SK-N-SH (cell line): ENCODE data around the gene FOXI1. TPM values are rescaled to one million over a fixed set of nuclear protein-coding genes. Genes with fewer than 3 reads are reported as not detected.

ENCODE experiments used
- CTCF ChIA-PET: fragments of 300-600, 350-600 bp; formaldehyde crosslinking; extraction: SDS; loops from one replicate; lab custom pipeline; 2021; lab: Yijun Ruan, JAX
- POLR2A ChIA-PET: fragments of 350-600 bp; sonication (Branson Sonifier 250); formaldehyde crosslinking; extraction: SDS; loops from one replicate; lab custom pipeline; 2020; ENCODE audit warnings: antibody characterized with exemption, inconsistent platforms; lab: Yijun Ruan, JAX
- DNase-seq: peaks from one replicate; pipeline ENCODE4 v3.0.0; 2012
- H2AFZ ChIP-seq: fragments of 200-600 bp; sonication (generic); 2 replicates; pipeline ENCODE4 v1.8.1; 2016; ENCODE audit warnings: antibody characterized with exemption, mild to moderate bottlenecking, low read depth
- H3F3A ChIP-seq: fragments of 200-600 bp; sonication (generic); replicated peaks from 2 replicates; pipeline ENCODE3; 2016; ENCODE audit warnings: antibody characterized with exemption, mild to moderate bottlenecking; ENCODE audit not compliant: insufficient read depth
- H3K27ac ChIP-seq, 2 experiments: fragments of 200-500 bp in 1 of 2; fragments of 200-600 bp in 1 of 2; sonication (Bioruptor generic) in 1 of 2; sonication (generic), shearing (Covaris generic) in 1 of 2; 2 replicates each; pipeline versions ENCODE4 v1.5.1 to v1.6.1; 2014 to 2016; ENCODE audit warnings: low read depth in 2 of 2, inconsistent platforms in 1 of 2, low read length in 1 of 2, mild to moderate bottlenecking in 1 of 2, mixed read lengths in 1 of 2
- H3K27me3 ChIP-seq: fragments of 200-600 bp; sonication (generic), shearing (Covaris generic); 2 replicates; pipeline ENCODE4 v1.6.1; 2016; ENCODE audit warnings: mixed run types; ENCODE audit not compliant: insufficient read depth
- H3K36me3 ChIP-seq, 2 experiments: fragments of 200-500 bp in 1 of 2; fragments of 200-600 bp in 1 of 2; sonication (Bioruptor generic) in 1 of 2; sonication (generic) in 1 of 2; replicated peaks in 1 of 2; 2 replicates each; pipeline versions ENCODE3 to v1.5.1; 2014 to 2016; ENCODE audit warnings: low read length in 1 of 2, mild to moderate bottlenecking in 1 of 2; ENCODE audit not compliant: insufficient read depth in 2 of 2, control insufficient read depth in 1 of 2
- H3K4me1 ChIP-seq, 2 experiments: fragments of 200-500 bp in 1 of 2; fragments of 200-600 bp in 1 of 2; sonication (Bioruptor generic) in 1 of 2; sonication (generic), shearing (Covaris generic) in 1 of 2; 2 replicates each; pipeline versions ENCODE4 v1.5.1 to v1.6.1; 2014 to 2016; ENCODE audit warnings: low read depth in 1 of 2, low read length in 1 of 2, mixed run types in 1 of 2; ENCODE audit not compliant: insufficient read depth in 2 of 2, control insufficient read depth in 1 of 2
- H3K4me2 ChIP-seq: fragments of 200-600 bp; sonication (generic), shearing (Covaris generic); 2 replicates; pipeline ENCODE4 v1.6.1; 2017; ENCODE audit warnings: mixed run types
- H3K4me3 ChIP-seq, 2 experiments: fragments of 200-500 bp in 1 of 2; fragments of 200-600 bp in 1 of 2; sonication (Bioruptor generic) in 1 of 2; sonication (generic), shearing (Covaris generic) in 1 of 2; 2 replicates each; pipeline versions ENCODE4 v1.5.1 to v1.8.1; 2014 to 2016; ENCODE audit warnings: low read depth in 2 of 2, inconsistent platforms in 1 of 2, low read length in 1 of 2, mild to moderate bottlenecking in 1 of 2, mixed read lengths in 1 of 2, moderate library complexity in 1 of 2
- H3K79me2 ChIP-seq: fragments of 200-600 bp; sonication (generic); 2 replicates; pipeline ENCODE4 v1.8.1; 2017; ENCODE audit warnings: mild to moderate bottlenecking; ENCODE audit not compliant: insufficient read depth
- H3K9ac ChIP-seq: fragments of 200-600 bp; sonication (generic); 2 replicates; pipeline ENCODE4 v1.6.1; 2017; ENCODE audit warnings: mixed run types
- H3K9me2 ChIP-seq: fragments of 200-600 bp; sonication (generic); 2 replicates; pipeline ENCODE4 v1.6.1; 2017; ENCODE audit warnings: mixed run types
- H3K9me3 ChIP-seq: fragments of 200-600 bp; sonication (generic); 2 replicates; pipeline ENCODE4 v1.6.1; 2017; ENCODE audit warnings: mixed run types, mild to moderate bottlenecking, moderate library complexity
- H4K20me1 ChIP-seq: fragments of 200-600 bp; sonication (generic); 2 replicates; pipeline ENCODE4 v1.6.1; 2017; ENCODE audit warnings: mild to moderate bottlenecking, mixed run types; ENCODE audit not compliant: insufficient read depth
- CHD2 ChIP-seq: fragments of 150-350 bp; IDR thresholded peaks from 2 replicates; pipeline ENCODE4 v1.6.1; 2018; ENCODE audit warnings: low read length; ENCODE audit not compliant: partially characterized antibody
- EP300 ChIP-seq, 2 experiments: IDR thresholded peaks; 2 replicates each; pipeline versions ENCODE4 v1.4.0 to v1.6.1; 2012; ENCODE audit warnings: borderline replicate concordance in 1 of 2, low read depth in 1 of 2, low read length in 1 of 2
- FOXM1 ChIP-seq: IDR thresholded peaks from 2 replicates; pipeline ENCODE4 v1.4.0; 2012; ENCODE audit warnings: low read depth, mild to moderate bottlenecking
- MXI1 ChIP-seq: IDR thresholded peaks from 2 replicates; pipeline ENCODE4 v1.6.1; 2012; ENCODE audit warnings: mild to moderate bottlenecking, low read depth, low read length, improper control_type of control experiment
- NFIC ChIP-seq: IDR thresholded peaks from 2 replicates; pipeline ENCODE4 v1.4.0; 2012; ENCODE audit warnings: borderline replicate concordance
- NRF1 ChIP-seq: IDR thresholded peaks from 2 replicates; pipeline ENCODE4 v1.6.1; 2012; ENCODE audit warnings: low read depth, mild to moderate bottlenecking, low read length
- RAD21 ChIP-seq: IDR thresholded peaks from 2 replicates; pipeline ENCODE4 v1.6.1; 2012; ENCODE audit warnings: mild to moderate bottlenecking, low read length
- RCOR1 ChIP-seq: fragments of 150-350 bp; IDR thresholded peaks from 2 replicates; pipeline ENCODE4 v1.6.1; 2017; ENCODE audit warnings: antibody characterized with exemption, low read length
- REST ChIP-seq: IDR thresholded peaks from 2 replicates; pipeline ENCODE4 v1.6.1; 2012; ENCODE audit warnings: mild to moderate bottlenecking, low read depth, low read length, moderate library complexity
- SIN3A ChIP-seq: IDR thresholded peaks from 2 replicates; pipeline ENCODE4 v1.6.1; 2012; ENCODE audit warnings: low read depth, mild to moderate bottlenecking, low read length, moderate library complexity, borderline replicate concordance
- USF1 ChIP-seq: IDR thresholded peaks from 2 replicates; pipeline ENCODE4 v1.4.0; 2012; ENCODE audit warnings: low read depth, borderline replicate concordance
- YY1 ChIP-seq: IDR thresholded peaks from 2 replicates; pipeline ENCODE4 v1.4.0; 2012; ENCODE audit warnings: low read depth, mild to moderate bottlenecking
- ZBTB33 ChIP-seq: IDR thresholded peaks from 2 replicates; pipeline ENCODE4 v1.4.0; 2012; ENCODE audit warnings: low read depth, borderline replicate concordance
- WGBS: methylation state at CpG from one replicate; pipeline ENCODE4 v1.1.6; 2017; ENCODE audit warnings: low lambda C conversion rate; 5-methylcytosine and 5-hydroxymethylcytosine counted together
- polyA plus RNA-seq, 3 experiments: library from polyadenylated mRNA; depleted of rRNA; stranded (reverse); fragments of >200 nt; gene quantifications; 2 replicates each; pipeline ENCODE4 v1.2.3, GENCODE V29; 2012
- TF ChIP-seq, protein P1 (sequence below): fragments of 200-600 bp; sonication (generic); IDR thresholded peaks from 2 replicates; pipeline ENCODE4 v1.6.1; 2017; ENCODE audit warnings: antibody characterized with exemption, mild to moderate bottlenecking, moderate library complexity

The FOXI1 gene
- polyA plus RNA-seq, 1 of the 3 experiments (the other 2 are of a cell fraction): not detected

- CTCF ChIA-PET: no interaction called here
- Histone ChIP-seq H3K79me2 (no peaks in the 10 kb centered on the region), H3F3A (no peaks in the 10 kb centered on the region), H3K9me2 (no peaks in the 10 kb centered on the region), H3K4me2 (no peak overlapping the region), H3K4me3 (no peak overlapping the region), H4K20me1 (no peaks in the 10 kb centered on the region), H2AFZ (no peak overlapping the region), H3K36me3 (no peaks in the 10 kb centered on the region), H3K9me3 (no peaks in the 10 kb centered on the region), H3K27ac (no peak overlapping the region), H3K9ac (no peak overlapping the region), H3K4me1 (peaks cover 0 to 13% of the 10 kb centered on the region in 2 experiments; a peak in 2 of 4 replicates), H3K27me3 (no peaks in the 10 kb centered on the region)
- DNase-seq: no peak
- TF ChIP-seq MXI1 (no peak), NFIC (no peak), YY1 (no peak), ZBTB33 (no peak), CHD2 (no peak), RAD21 (no peak), RCOR1 (no peak), NRF1 (no peak), EP300 (IDR thresholded peaks at IDR 0.05; ENCODE audit: borderline replicate concordance in 1 of 2, low read depth in 1 of 2, low read length in 1 of 2) (no peak), SIN3A (no peak), REST (no peak), USF1 (no peak), FOXM1 (no peak)
- TF ChIP-seq, protein P1, sequence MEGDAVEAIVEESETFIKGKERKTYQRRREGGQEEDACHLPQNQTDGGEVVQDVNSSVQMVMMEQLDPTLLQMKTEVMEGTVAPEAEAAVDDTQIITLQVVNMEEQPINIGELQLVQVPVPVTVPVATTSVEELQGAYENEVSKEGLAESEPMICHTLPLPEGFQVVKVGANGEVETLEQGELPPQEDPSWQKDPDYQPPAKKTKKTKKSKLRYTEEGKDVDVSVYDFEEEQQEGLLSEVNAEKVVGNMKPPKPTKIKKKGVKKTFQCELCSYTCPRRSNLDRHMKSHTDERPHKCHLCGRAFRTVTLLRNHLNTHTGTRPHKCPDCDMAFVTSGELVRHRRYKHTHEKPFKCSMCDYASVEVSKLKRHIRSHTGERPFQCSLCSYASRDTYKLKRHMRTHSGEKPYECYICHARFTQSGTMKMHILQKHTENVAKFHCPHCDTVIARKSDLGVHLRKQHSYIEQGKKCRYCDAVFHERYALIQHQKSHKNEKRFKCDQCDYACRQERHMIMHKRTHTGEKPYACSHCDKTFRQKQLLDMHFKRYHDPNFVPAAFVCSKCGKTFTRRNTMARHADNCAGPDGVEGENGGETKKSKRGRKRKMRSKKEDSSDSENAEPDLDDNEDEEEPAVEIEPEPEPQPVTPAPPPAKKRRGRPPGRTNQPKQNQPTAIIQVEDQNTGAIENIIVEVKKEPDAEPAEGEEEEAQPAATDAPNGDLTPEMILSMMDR: no peak
- POLR2A ChIA-PET: no interaction called here
- WGBS: 85% methylated on average over 4 of the region's 4 CpGs
Observed at GRCh38 chr5:170138273-170138672, 32.6 kb downstream of the FOXI1 start.
